Activated CD8-positive, alpha-beta T cell treated with anti-CD3 and anti-CD28 coated beads, Interleukin-2, amount 10 ng/mL, durations not matched to agents 7 days and 5 days (primary cell): Measurements from ENCODE around the gene TEAD1. TPM values are rescaled to one million over a fixed set of nuclear protein-coding genes. Genes with fewer than 3 reads are reported as not detected.

ENCODE experiments used
- ATAC-seq: fragments of 150-1000 bp; cut with Tn5 transposase; one replicate; pipeline ENCODE4 v1.10.0; 2021; ENCODE audit warnings: moderate library complexity
- CTCF ChIA-PET: fragments of 350-600 bp; sonication (Branson Sonifier 250); formaldehyde crosslinking; loops from one replicate; lab custom pipeline; 2021; ENCODE audit warnings: antibody characterized with exemption; lab: Charles Lee
- POLR2A ChIA-PET: fragments of 350-600 bp; sonication (Branson Sonifier 250); formaldehyde crosslinking; loops from one replicate; lab custom pipeline; 2021; ENCODE audit warnings: antibody characterized with exemption; lab: Charles Lee
- DNase-seq: peaks from one replicate; pipeline ENCODE4 v3.0.0-alpha.2; 2020
- H3K27ac Mint-ChIP-seq: one replicate; pipeline ENCODE4 v1.8.0; 2021; ENCODE audit warnings: mild to moderate bottlenecking, mixed read lengths
- H3K27me3 Mint-ChIP-seq: one replicate; pipeline ENCODE4 v1.8.0; 2021; ENCODE audit warnings: low read depth, mixed read lengths
- H3K36me3 Mint-ChIP-seq: one replicate; pipeline ENCODE4 v1.8.0; 2021; ENCODE audit warnings: low read depth, mixed read lengths
- H3K4me1 Mint-ChIP-seq: one replicate; pipeline ENCODE4 v1.8.0; 2021; ENCODE audit warnings: low read depth, mixed read lengths
- H3K4me3 Mint-ChIP-seq: one replicate; pipeline ENCODE4 v1.8.0; 2021; ENCODE audit warnings: mild to moderate bottlenecking, mixed read lengths
- H3K9me3 Mint-ChIP-seq: one replicate; pipeline ENCODE4 v1.8.0; 2022; ENCODE audit warnings: mixed read lengths; ENCODE audit not compliant: insufficient read depth
- total RNA-seq, 2 experiments: library from RNA; stranded (reverse); gene quantifications; one replicate each; pipeline ENCODE4 v1.2.3, GENCODE V29; 2021

The TEAD1 gene
- total RNA-seq, 2 experiments from 2014 or later, result 0.05 TPM; not detected in 1

DNA sequence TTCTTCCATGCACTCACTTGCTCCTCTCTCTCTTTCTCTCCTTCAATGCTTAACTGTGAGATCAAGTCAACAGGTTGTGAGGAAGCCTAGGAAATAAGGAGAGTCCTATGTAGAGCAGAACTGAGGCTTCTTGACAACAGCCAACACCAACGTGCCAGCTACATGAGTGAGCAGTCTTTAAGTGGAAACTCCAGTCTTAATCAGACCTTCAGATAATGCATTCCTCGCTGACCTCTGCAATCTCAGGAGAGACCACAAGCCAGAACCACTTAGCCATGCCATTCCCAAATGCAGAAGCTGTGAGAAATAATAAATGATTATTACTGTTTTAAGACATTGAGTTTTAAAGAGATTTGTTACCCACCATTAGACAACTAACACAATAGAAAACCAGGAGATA is 6.1 kb upstream of the TEAD1 start:
- no peak overlapping the region for H3K27ac Mint-ChIP-seq
- CTCF ChIA-PET, result no interaction called here
- H3K4me1 Mint-ChIP-seq, result no peaks in the 10 kb centered on the region
- no peaks in the 10 kb centered on the region for H3K9me3 Mint-ChIP-seq
- H3K27me3 Mint-ChIP-seq, result peaks cover 47% of the 10 kb centered on the region
- no peaks in the 10 kb centered on the region for H3K36me3 Mint-ChIP-seq
- POLR2A ChIA-PET, result no interaction called here
- ATAC-seq, result no peak
- DNase-seq, result no peak
- H3K4me3 Mint-ChIP-seq, result no peak overlapping the region

DNA sequence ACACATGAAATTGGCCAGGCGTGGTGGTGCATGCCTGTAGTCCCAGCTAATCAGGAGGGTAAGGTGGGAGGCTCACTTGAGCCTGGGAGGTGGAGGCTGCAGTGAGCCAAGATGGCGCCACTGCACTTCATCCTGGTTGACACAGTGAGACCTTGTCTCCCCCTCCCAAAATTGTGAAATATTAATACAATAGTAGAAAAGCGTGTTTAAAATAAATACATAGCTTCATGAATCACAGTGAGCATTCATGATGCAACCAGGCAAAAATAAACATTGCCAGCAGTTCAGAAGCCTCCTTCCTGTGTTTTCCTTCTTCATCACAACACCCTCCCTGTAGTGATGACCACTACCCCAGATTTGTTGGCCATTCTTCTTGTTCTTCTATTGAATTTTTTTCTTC is 4.3 kb upstream of the TEAD1 start:
- no peaks in the 10 kb centered on the region for H3K36me3 Mint-ChIP-seq
- POLR2A ChIA-PET, result no interaction called here
- no peak overlapping the region for H3K27ac Mint-ChIP-seq
- H3K4me3 Mint-ChIP-seq, result no peak overlapping the region
- CTCF ChIA-PET, result no interaction called here
- H3K27me3 Mint-ChIP-seq, result peaks cover 45% of the 10 kb centered on the region
- DNase-seq (no peak), ATAC-seq (no peak)
- peaks cover 6% of the 10 kb centered on the region for H3K4me1 Mint-ChIP-seq
- H3K9me3 Mint-ChIP-seq, result no peaks in the 10 kb centered on the region

DNA sequence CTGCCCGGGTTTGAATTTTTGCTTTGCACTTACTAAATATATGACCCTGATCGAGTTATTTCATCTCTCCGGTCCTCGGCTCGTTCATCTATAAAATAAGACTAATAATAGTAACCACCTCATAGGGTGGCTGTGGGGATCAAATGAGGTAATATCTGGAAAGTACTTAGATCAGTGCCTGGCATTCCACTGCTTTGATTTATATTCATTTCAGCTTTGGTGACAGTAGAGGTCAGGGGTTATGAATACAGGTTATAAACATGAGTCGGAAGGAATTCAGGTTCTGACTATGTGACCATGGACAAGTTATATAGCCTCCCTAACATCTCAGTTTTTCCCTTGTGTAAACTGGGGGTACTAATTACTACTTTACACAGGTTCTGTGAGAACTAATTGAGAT is 2.9 kb upstream of the TEAD1 start:
- peaks cover 49% of the 10 kb centered on the region for H3K27me3 Mint-ChIP-seq
- H3K27ac Mint-ChIP-seq, result no peak overlapping the region
- no peaks in the 10 kb centered on the region for H3K9me3 Mint-ChIP-seq
- DNase-seq, result no peak
- H3K4me3 Mint-ChIP-seq, result no peak overlapping the region
- H3K4me1 Mint-ChIP-seq, result peaks cover 8% of the 10 kb centered on the region
- POLR2A ChIA-PET, result no interaction called here
- CTCF ChIA-PET, result interaction anchor here (1.1 to 1.2 kb wide), 2 partner anchors 72 to 217 kb away, joined by 3 read pairs; no protein-coding TSS in a partner anchor
- ATAC-seq, result no peak
- peaks cover 2% of the 10 kb centered on the region for H3K36me3 Mint-ChIP-seq

DNA sequence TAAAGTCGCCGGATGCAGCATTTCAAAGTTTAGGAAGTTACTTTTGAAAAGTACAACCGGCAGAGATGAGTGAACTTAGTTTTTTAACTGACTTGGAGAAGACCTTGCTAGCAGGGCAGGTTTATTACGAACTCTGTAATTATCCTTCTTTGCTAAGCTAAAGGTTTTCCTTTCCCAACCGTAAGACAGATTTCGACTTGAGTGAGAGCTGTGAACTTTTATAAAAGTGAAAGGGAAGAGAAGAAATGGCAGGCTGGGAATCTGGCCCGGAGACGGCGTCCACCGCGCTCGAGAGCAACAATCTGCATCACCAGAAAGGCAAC is 659 bp upstream of the TEAD1 start:
- Mint-ChIP-seq H3K4me1 (peaks cover 8% of the 10 kb centered on the region), H3K27me3 (peaks cover 53% of the 10 kb centered on the region), H3K4me3 (peak overlapping the region; percentile 76), H3K36me3 (peaks cover 2% of the 10 kb centered on the region), H3K27ac (no peak overlapping the region), H3K9me3 (no peaks in the 10 kb centered on the region)
- CTCF ChIA-PET, result no interaction called here
- POLR2A ChIA-PET, result no interaction called here
- DNase-seq, result no peak
- ATAC-seq, result no peak

DNA sequence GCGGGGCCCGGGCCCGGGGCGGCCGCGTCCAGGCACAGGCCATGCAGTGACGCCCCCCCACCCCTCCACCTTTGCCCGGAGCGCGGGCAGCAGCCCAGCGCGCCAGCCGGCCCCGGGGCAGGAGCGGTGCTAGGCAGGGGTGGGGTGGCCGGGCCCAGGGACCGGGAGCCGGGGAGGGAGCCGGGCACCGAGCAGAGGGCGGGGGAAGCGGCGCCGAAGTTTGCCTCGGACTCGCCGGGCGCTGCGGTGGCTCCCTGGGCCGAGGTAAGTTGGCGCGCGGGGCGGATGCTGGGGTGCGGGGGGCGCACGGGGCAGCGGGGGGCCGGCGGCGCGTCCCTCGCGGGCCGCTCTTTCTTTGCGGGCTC is 332 bp downstream of the TEAD1 start:
- Mint-ChIP-seq H3K27ac (no peak overlapping the region), H3K36me3 (peaks cover 2% of the 10 kb centered on the region), H3K9me3 (no peaks in the 10 kb centered on the region), H3K4me3 (no peak overlapping the region), H3K4me1 (peaks cover 8% of the 10 kb centered on the region), H3K27me3 (peaks cover 53% of the 10 kb centered on the region)
- POLR2A ChIA-PET, result no interaction called here
- ATAC-seq, result no peak
- CTCF ChIA-PET, result no interaction called here
- DNase-seq, result no peak

DNA sequence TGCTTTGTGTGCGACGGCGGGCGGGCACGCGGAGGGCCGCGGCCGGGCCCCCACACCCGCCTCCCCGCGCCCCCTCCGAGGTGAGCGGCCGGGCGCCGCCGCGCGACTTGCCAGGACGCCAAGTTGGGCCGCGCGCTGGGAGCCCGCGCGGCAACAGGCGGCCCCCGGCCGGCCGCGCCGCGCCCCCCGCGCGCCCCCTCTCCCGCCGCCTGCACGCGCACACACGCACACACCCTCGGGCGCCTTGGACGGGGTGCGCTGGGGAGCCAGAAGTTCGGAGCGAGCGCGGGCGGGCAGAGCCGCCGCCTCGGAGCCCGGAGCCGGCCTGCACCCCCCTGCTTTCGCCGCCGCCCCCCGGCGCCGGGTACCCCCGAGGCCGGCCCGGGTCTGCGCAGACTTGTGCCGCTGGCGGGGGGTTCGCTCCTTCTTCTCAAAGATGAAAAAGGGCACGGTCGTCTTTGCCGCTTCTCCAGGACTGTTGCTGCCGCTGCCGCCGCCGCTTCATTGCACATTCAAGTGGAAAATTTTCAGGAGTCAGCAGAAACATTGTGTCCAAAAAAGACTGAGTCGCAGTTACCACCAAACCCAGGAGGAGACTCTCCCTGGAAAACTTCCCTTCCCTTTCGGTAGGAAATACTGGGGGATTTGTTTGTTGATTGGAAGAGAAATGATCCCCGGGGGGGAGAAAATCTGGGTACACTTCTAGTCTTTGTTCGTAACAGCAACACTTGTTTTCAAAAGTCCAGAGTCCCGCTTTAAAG is 895 bp downstream of the TEAD1 start:
- ATAC-seq, result peak; percentile 11
- POLR2A ChIA-PET, result no interaction called here
- CTCF ChIA-PET, result no interaction called here
- H3K27ac Mint-ChIP-seq, result no peak overlapping the region
- no peak for DNase-seq
- peaks cover 54% of the 10 kb centered on the region for H3K27me3 Mint-ChIP-seq
- peak overlapping the region; percentile 50 for H3K4me3 Mint-ChIP-seq
- peaks cover 2% of the 10 kb centered on the region for H3K36me3 Mint-ChIP-seq
- H3K4me1 Mint-ChIP-seq, result peaks cover 10% of the 10 kb centered on the region
- H3K9me3 Mint-ChIP-seq, result no peaks in the 10 kb centered on the region

DNA sequence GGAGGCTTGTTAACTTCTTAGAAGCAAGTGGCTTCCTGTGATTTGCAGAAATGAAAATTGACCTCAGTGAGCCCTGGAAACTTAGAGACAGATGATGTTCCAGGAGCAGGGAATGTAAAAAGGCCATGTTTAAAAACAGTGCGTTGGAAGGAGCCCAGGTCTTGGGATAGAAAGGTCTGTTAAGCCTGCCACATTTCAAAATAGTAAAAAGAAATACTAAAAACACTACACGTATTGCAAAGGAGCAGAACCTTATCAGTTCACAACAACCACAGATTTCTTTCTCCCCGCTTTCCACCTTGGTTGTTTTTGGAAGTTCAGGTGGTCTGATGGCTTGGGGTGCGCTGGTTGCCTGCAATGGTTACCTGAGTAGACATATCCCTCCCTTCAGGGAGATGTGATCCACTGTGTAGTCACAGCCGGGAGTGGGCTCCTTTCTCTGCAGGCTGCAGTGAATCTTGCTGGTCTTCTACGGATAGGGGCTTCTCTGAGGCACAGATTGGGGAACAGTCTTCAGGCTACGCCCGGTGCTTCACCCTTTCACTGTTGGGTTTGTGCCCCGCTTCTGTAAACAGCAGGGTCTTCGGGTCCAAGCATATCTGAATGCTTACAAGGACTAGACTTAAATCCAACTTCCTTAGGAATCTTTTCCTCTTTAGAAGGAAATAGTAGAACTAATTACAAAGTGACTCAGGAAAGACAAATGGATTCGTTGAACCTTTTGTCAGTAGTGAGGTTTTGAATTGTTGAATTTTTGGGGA is 1.9 kb downstream of the TEAD1 start:
- no peak for DNase-seq
- no peaks in the 10 kb centered on the region for H3K9me3 Mint-ChIP-seq
- ATAC-seq, result no peak
- H3K27ac Mint-ChIP-seq, result no peak overlapping the region
- peaks cover 16% of the 10 kb centered on the region for H3K4me1 Mint-ChIP-seq
- ChIA-PET CTCF (no interaction called here), POLR2A (no interaction called here)
- peaks cover 2% of the 10 kb centered on the region for H3K36me3 Mint-ChIP-seq
- H3K4me3 Mint-ChIP-seq, result no peak overlapping the region
- H3K27me3 Mint-ChIP-seq, result peaks cover 64% of the 10 kb centered on the region

- ATAC-seq (no peak), DNase-seq (no peak)
- peaks cover 2% of the 10 kb centered on the region for H3K36me3 Mint-ChIP-seq
- CTCF ChIA-PET, result no interaction called here
- H3K9me3 Mint-ChIP-seq, result no peaks in the 10 kb centered on the region
- no peak overlapping the region for H3K27ac Mint-ChIP-seq
- POLR2A ChIA-PET, result no interaction called here
- no peak overlapping the region for H3K4me3 Mint-ChIP-seq
- peaks cover 63% of the 10 kb centered on the region for H3K27me3 Mint-ChIP-seq
- peaks cover 16% of the 10 kb centered on the region for H3K4me1 Mint-ChIP-seq
These were observed 2.9 kb downstream of the TEAD1 start for GRCh38 chr11:12677131-12677530.

GRCh38 chr11:12678092-12678491 is 3.9 kb downstream of the TEAD1 start:
- Mint-ChIP-seq H3K4me1 (peaks cover 16% of the 10 kb centered on the region), H3K9me3 (no peaks in the 10 kb centered on the region), H3K4me3 (no peak overlapping the region), H3K27ac (no peak overlapping the region), H3K36me3 (peaks cover 2% of the 10 kb centered on the region), H3K27me3 (peaks cover 64% of the 10 kb centered on the region)
- DNase-seq (no peak), ATAC-seq (no peak)
- CTCF ChIA-PET, result interaction anchor here (1.2 kb wide), 1 partner anchor 211 kb away, joined by 3 read pairs; no protein-coding TSS in a partner anchor
- POLR2A ChIA-PET, result interaction anchor here (0.8 kb wide), 1 partner anchor 11 kb away, joined by 3 read pairs; no protein-coding TSS in a partner anchor

GRCh38 chr11:12678991-12679390 is 4.8 kb downstream of the TEAD1 start:
- peaks cover 2% of the 10 kb centered on the region for H3K36me3 Mint-ChIP-seq
- DNase-seq (no peak), ATAC-seq (no peak)
- H3K9me3 Mint-ChIP-seq, result no peaks in the 10 kb centered on the region
- H3K27me3 Mint-ChIP-seq, result peaks cover 66% of the 10 kb centered on the region
- peaks cover 10% of the 10 kb centered on the region for H3K4me1 Mint-ChIP-seq
- no peak overlapping the region for H3K27ac Mint-ChIP-seq
- POLR2A ChIA-PET, result no interaction called here
- H3K4me3 Mint-ChIP-seq, result no peak overlapping the region
- CTCF ChIA-PET, result no interaction called here

DNA sequence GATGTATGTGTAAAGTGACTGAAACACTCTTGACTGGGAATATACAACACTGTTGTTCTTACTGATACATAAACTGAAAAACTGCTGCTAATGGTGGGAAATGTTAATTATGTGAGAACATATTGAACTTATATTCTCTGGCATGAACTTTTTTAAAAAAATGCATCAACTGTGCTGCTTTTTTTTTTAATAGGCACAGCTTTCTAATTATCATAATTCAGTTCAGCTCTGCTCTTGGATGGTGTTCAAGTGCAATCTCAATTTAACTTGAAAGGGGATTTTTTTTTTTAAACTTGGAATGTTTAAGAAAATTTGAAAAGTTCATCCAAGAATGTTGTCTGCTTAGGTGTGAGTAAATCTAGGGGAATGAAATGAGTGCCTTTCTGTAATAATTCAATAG is 5.2 kb downstream of the TEAD1 start:
- no peak overlapping the region for H3K27ac Mint-ChIP-seq
- DNase-seq (no peak), ATAC-seq (no peak)
- peaks cover 69% of the 10 kb centered on the region for H3K27me3 Mint-ChIP-seq
- no peak overlapping the region for H3K4me3 Mint-ChIP-seq
- no peaks in the 10 kb centered on the region for H3K9me3 Mint-ChIP-seq
- ChIA-PET POLR2A (no interaction called here), CTCF (no interaction called here)
- H3K36me3 Mint-ChIP-seq, result peaks cover 2% of the 10 kb centered on the region
- peaks cover 10% of the 10 kb centered on the region for H3K4me1 Mint-ChIP-seq

DNA sequence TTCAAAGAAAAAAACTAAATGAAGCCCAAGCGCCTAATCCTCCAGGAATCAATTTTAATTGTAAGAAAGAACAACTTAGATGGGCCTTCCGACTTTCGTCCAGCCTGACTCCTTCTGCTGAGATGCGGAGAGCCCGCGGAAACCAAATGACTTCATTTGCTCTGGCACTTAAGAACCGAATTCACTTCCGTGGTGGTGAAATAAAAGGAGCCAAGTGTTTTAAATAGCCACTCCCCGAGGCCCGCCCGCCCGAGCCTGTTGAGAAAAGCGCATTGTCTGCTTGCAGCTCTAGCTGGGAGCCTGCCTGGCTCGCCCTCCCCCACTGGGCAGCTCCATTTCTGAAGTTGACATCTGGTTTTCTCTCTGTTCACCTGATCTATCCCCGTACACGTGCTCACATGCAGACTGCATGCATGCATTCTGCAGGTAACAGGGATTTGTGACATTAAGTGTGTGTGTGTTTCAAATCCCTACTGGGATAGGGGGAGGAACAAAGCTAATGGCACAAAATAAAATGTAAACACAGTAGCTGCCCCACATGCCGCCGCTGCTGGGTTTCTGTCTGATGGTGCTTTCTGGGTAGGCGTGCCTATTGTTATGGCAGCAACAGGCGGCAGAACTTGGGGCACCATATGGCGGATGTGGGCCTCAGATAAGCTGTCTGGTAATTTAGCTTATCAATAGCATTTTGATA is 6.2 kb downstream of the TEAD1 start:
- Mint-ChIP-seq H3K4me3 (no peak overlapping the region), H3K27me3 (peaks cover 73% of the 10 kb centered on the region), H3K9me3 (no peaks in the 10 kb centered on the region), H3K4me1 (peaks cover 8% of the 10 kb centered on the region), H3K36me3 (no peaks in the 10 kb centered on the region), H3K27ac (no peak overlapping the region)
- POLR2A ChIA-PET, result no interaction called here
- ATAC-seq (peak; percentile 55), DNase-seq (peak; percentile 38)
- CTCF ChIA-PET, result no interaction called here
